ENCODE measurements around the gene PEAK1.

Gene PEAK1

GRCh38 chr15:77140220-77140619 is 279.7 kb downstream of the PEAK1 start:
- Histone ChIP-seq H3K9me3 (ENCODE audit: control insufficient read depth, insufficient read depth, low read length) (no peaks in the 10 kb centered on the region), H3K36me3 (ENCODE audit: control insufficient read depth, insufficient read depth, low read length) (no peaks in the 10 kb centered on the region; the same call in 1 of the 2 replicates), H3K27me3 (ENCODE audit: control insufficient read depth, insufficient read depth, low read length) (no peaks in the 10 kb centered on the region), H3K27ac (ENCODE audit: low read length) (no peak overlapping the region), H3K4me3 (ENCODE audit: low read length) (no peak overlapping the region), H3K4me1 (ENCODE audit: control insufficient read depth, insufficient read depth, low read length) (no peaks in the 10 kb centered on the region; the same call in 1 of the 2 replicates)
- no CpG with 5 or more reads among the region's 1 CpG for WGBS (ENCODE audit: insufficient coverage, insufficient read length)
- DNase-seq (ENCODE audit: low read depth, low spot score), result no peak

- WGBS (ENCODE audit: insufficient coverage, insufficient read length), result no CpG with 5 or more reads among the region's 2 CpGs
- no peaks in the 10 kb centered on the region for H3K9me3 ChIP-seq (ENCODE audit: control insufficient read depth, insufficient read depth, low read length)
- no peak overlapping the region for H3K27ac ChIP-seq (ENCODE audit: low read length)
- H3K4me3 ChIP-seq (ENCODE audit: low read length), result no peak overlapping the region
- no peaks in the 10 kb centered on the region for H3K27me3 ChIP-seq (ENCODE audit: control insufficient read depth, insufficient read depth, low read length)
- H3K36me3 ChIP-seq (ENCODE audit: control insufficient read depth, insufficient read depth, low read length), result no peaks in the 10 kb centered on the region; the same call in 1 of the 2 replicates
- DNase-seq (ENCODE audit: low read depth, low spot score), result no peak
- no peaks in the 10 kb centered on the region; the same call in 1 of the 2 replicates for H3K4me1 ChIP-seq (ENCODE audit: control insufficient read depth, insufficient read depth, low read length)
These were observed 280.6 kb downstream of the PEAK1 start for GRCh38 chr15:77139312-77139711.

- Histone ChIP-seq H3K4me3 (ENCODE audit: low read length) (no peak overlapping the region), H3K27me3 (ENCODE audit: control insufficient read depth, insufficient read depth, low read length) (no peaks in the 10 kb centered on the region), H3K36me3 (ENCODE audit: control insufficient read depth, insufficient read depth, low read length) (peaks cover 1% of the 10 kb centered on the region; the same call in 1 of the 2 replicates), H3K4me1 (ENCODE audit: control insufficient read depth, insufficient read depth, low read length) (no peaks in the 10 kb centered on the region), H3K27ac (ENCODE audit: low read length) (no peak overlapping the region), H3K9me3 (ENCODE audit: control insufficient read depth, insufficient read depth, low read length) (no peaks in the 10 kb centered on the region)
- no CpG with 5 or more reads among the region's 2 CpGs for WGBS (ENCODE audit: insufficient coverage, insufficient read length)
- DNase-seq (ENCODE audit: low read depth, low spot score), result no peak
These were observed 281.8 kb downstream of the PEAK1 start for GRCh38 chr15:77138167-77138522.

GRCh38 chr15:77135181-77135580 is 284.7 kb downstream of the PEAK1 start:
- Histone ChIP-seq H3K4me3 (ENCODE audit: low read length) (no peak overlapping the region), H3K27ac (ENCODE audit: low read length) (no peak overlapping the region), H3K9me3 (ENCODE audit: control insufficient read depth, insufficient read depth, low read length) (no peaks in the 10 kb centered on the region; the same call in 1 of the 2 replicates), H3K27me3 (ENCODE audit: control insufficient read depth, insufficient read depth, low read length) (no peaks in the 10 kb centered on the region), H3K36me3 (ENCODE audit: control insufficient read depth, insufficient read depth, low read length) (peaks cover 4% of the 10 kb centered on the region; the same call in 1 of the 2 replicates), H3K4me1 (ENCODE audit: control insufficient read depth, insufficient read depth, low read length) (no peaks in the 10 kb centered on the region)
- no peak for DNase-seq (ENCODE audit: low read depth, low spot score)
- WGBS (ENCODE audit: insufficient coverage, insufficient read length), result no CpG with 5 or more reads among the region's 4 CpGs

GRCh38 chr15:77130315-77130930 is 289.5 kb downstream of the PEAK1 start:
- peaks cover 4% of the 10 kb centered on the region; the same call in 1 of the 2 replicates for H3K36me3 ChIP-seq (ENCODE audit: control insufficient read depth, insufficient read depth, low read length)
- no peaks in the 10 kb centered on the region for H3K27me3 ChIP-seq (ENCODE audit: control insufficient read depth, insufficient read depth, low read length)
- H3K9me3 ChIP-seq (ENCODE audit: control insufficient read depth, insufficient read depth, low read length), result no peaks in the 10 kb centered on the region; the same call in 1 of the 2 replicates
- no CpG with 5 or more reads among the region's 1 CpG for WGBS (ENCODE audit: insufficient coverage, insufficient read length)
- DNase-seq (ENCODE audit: low read depth, low spot score), result no peak
- no peak overlapping the region for H3K4me3 ChIP-seq (ENCODE audit: low read length)
- no peaks in the 10 kb centered on the region for H3K4me1 ChIP-seq (ENCODE audit: control insufficient read depth, insufficient read depth, low read length)
- H3K27ac ChIP-seq (ENCODE audit: low read length), result no peak overlapping the region

- Histone ChIP-seq H3K4me3 (ENCODE audit: low read length) (no peak overlapping the region), H3K9me3 (ENCODE audit: control insufficient read depth, insufficient read depth, low read length) (no peaks in the 10 kb centered on the region), H3K27me3 (ENCODE audit: control insufficient read depth, insufficient read depth, low read length) (no peaks in the 10 kb centered on the region), H3K4me1 (ENCODE audit: control insufficient read depth, insufficient read depth, low read length) (no peaks in the 10 kb centered on the region), H3K27ac (ENCODE audit: low read length) (no peak overlapping the region), H3K36me3 (ENCODE audit: control insufficient read depth, insufficient read depth, low read length) (no peaks in the 10 kb centered on the region)
- no peak for DNase-seq (ENCODE audit: low read depth, low spot score)
- no CpG with 5 or more reads among the region's 7 CpGs for WGBS (ENCODE audit: insufficient coverage, insufficient read length)
These were observed 292.3 kb downstream of the PEAK1 start for GRCh38 chr15:77127626-77128025.

- no peak for DNase-seq (ENCODE audit: low read depth, low spot score)
- no peak overlapping the region for H3K27ac ChIP-seq (ENCODE audit: low read length)
- no peaks in the 10 kb centered on the region for H3K4me1 ChIP-seq (ENCODE audit: control insufficient read depth, insufficient read depth, low read length)
- no peaks in the 10 kb centered on the region for H3K9me3 ChIP-seq (ENCODE audit: control insufficient read depth, insufficient read depth, low read length)
- no peaks in the 10 kb centered on the region for H3K27me3 ChIP-seq (ENCODE audit: control insufficient read depth, insufficient read depth, low read length)
- H3K4me3 ChIP-seq (ENCODE audit: low read length), result no peak overlapping the region
- H3K36me3 ChIP-seq (ENCODE audit: control insufficient read depth, insufficient read depth, low read length), result no peaks in the 10 kb centered on the region
- no CpG with 5 or more reads among the region's 3 CpGs for WGBS (ENCODE audit: insufficient coverage, insufficient read length)
These were observed 293.2 kb downstream of the PEAK1 start for GRCh38 chr15:77126529-77127326.

GRCh38 chr15:77123854-77124253 is 296.1 kb downstream of the PEAK1 start:
- Histone ChIP-seq H3K4me3 (ENCODE audit: low read length) (no peak overlapping the region), H3K36me3 (ENCODE audit: control insufficient read depth, insufficient read depth, low read length) (no peaks in the 10 kb centered on the region), H3K27ac (ENCODE audit: low read length) (no peak overlapping the region), H3K4me1 (ENCODE audit: control insufficient read depth, insufficient read depth, low read length) (no peaks in the 10 kb centered on the region; the same call in 1 of the 2 replicates), H3K9me3 (ENCODE audit: control insufficient read depth, insufficient read depth, low read length) (no peaks in the 10 kb centered on the region), H3K27me3 (ENCODE audit: control insufficient read depth, insufficient read depth, low read length) (no peaks in the 10 kb centered on the region)
- WGBS (ENCODE audit: insufficient coverage, insufficient read length), result no CpG with 5 or more reads among the region's 1 CpG
- DNase-seq (ENCODE audit: low read depth, low spot score), result no peak

- no CpG with 5 or more reads among the region's 2 CpGs for WGBS (ENCODE audit: insufficient coverage, insufficient read length)
These were observed 297.3 kb downstream of the PEAK1 start for GRCh38 chr15:77122576-77122975.

GRCh38 chr15:77121599-77121998 is 298.3 kb downstream of the PEAK1 start:
- H3K4me3 ChIP-seq (ENCODE audit: low read length), result no peak overlapping the region
- no peak for DNase-seq (ENCODE audit: low read depth, low spot score)
- no peaks in the 10 kb centered on the region for H3K9me3 ChIP-seq (ENCODE audit: control insufficient read depth, insufficient read depth, low read length)
- H3K27ac ChIP-seq (ENCODE audit: low read length), result no peak overlapping the region
- WGBS (ENCODE audit: insufficient coverage, insufficient read length), result no CpG with 5 or more reads among the region's 1 CpG
- H3K27me3 ChIP-seq (ENCODE audit: control insufficient read depth, insufficient read depth, low read length), result no peaks in the 10 kb centered on the region
- H3K4me1 ChIP-seq (ENCODE audit: control insufficient read depth, insufficient read depth, low read length), result no peaks in the 10 kb centered on the region; the same call in 1 of the 2 replicates
- H3K36me3 ChIP-seq (ENCODE audit: control insufficient read depth, insufficient read depth, low read length), result no peaks in the 10 kb centered on the region

More at GRCh38 chr15:77122576-77122975, 297.3 kb downstream of the PEAK1 start:
- H3K4me3 ChIP-seq (ENCODE audit: low read length), result no peak overlapping the region
- no peak for DNase-seq (ENCODE audit: low read depth, low spot score)
- no peaks in the 10 kb centered on the region; the same call in 1 of the 2 replicates for H3K4me1 ChIP-seq (ENCODE audit: control insufficient read depth, insufficient read depth, low read length)
- no peaks in the 10 kb centered on the region for H3K27me3 ChIP-seq (ENCODE audit: control insufficient read depth, insufficient read depth, low read length)
- no peaks in the 10 kb centered on the region for H3K9me3 ChIP-seq (ENCODE audit: control insufficient read depth, insufficient read depth, low read length)
- H3K36me3 ChIP-seq (ENCODE audit: control insufficient read depth, insufficient read depth, low read length), result no peaks in the 10 kb centered on the region
- H3K27ac ChIP-seq (ENCODE audit: low read length), result no peak overlapping the region
